GM19397 (cell line): ENCODE measurements around the gene C16orf78.

Experiments used
- ATAC-seq: cut with Tn5 transposase; IDR thresholded peaks from one replicate; pipeline ENCODE4 v1.9.1; 2021; ENCODE audit warnings: mild to moderate bottlenecking, moderate library complexity; ENCODE audit not compliant: unreplicated experiment

C16orf78 gene

GRCh38 chr16:49378816-49379215 lies 5.2 kb downstream of the C16orf78 start:
- ATAC-seq, result no peak

DNA sequence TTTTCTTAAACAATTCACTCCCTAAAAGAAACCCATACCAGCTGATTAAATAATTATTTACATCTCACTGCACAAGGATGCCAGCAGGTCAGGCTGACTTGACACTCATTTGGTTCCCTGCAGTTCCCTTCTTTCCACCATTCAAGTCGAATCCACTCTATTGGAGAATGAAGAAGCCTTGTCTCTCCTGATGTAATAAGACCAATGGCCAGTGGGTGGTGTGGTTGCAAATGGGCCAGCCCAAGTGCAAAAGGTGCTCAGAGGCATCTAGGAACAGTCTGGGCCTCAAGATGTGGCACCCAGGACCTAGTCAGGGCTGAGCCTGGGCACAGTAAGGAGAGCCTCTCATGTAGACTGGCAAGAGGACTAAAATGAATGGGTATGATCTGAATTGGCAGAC lies 9.3 kb downstream of the C16orf78 start:
- no peak for ATAC-seq

GRCh38 chr16:49395021-49395420 lies 21.4 kb downstream of the C16orf78 start:
- ATAC-seq, result no peak

GRCh38 chr16:49396206-49396720 lies 22.7 kb downstream of the C16orf78 start:
- ATAC-seq, result no peak

- no peak for ATAC-seq
These were observed 25.2 kb downstream of the C16orf78 start for GRCh38 chr16:49398761-49399160.

GRCh38 chr16:49399594-49400364 lies 26.2 kb downstream of the C16orf78 start:
- peak; percentile 99 for ATAC-seq

DNA sequence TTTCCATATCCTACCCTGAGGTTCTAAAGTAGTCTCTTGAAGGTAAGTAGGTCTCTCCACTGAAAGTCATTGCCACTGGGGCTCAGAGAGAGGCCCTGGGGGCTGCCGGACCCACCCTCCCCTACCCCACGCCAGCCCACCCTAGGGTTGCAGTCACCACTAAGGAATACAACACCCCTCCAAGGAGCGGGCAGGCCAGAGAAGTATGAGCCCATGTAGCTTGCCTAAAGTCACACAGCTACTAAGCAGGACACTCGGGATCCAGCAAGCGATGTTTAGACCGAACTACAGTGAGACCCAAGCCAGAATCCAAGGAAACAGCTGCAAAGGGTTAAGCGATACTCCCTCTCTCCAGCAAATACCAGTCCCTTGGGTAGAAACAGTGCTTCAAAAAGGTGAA lies 27.0 kb downstream of the C16orf78 start:
- ATAC-seq, result no peak

DNA sequence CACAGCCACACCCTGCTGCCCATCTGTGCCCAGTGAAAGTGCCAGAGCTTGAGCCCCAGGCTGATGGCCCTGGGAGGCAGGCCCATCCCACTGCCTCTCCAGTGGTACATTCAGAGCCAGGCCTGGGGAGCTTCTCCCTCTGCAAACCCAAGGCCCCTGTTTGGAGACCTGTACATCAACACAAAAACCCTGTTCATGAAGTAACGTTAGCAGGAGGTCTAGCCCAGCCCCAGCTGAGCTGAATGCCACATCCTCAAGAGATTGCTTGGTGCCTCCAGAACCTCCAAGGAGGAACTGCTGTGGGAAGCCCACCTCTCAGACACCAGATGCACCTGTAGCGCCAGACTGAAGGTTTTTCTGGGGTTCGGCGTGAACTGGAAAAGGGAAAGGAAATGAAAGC lies 31.5 kb downstream of the C16orf78 start:
- no peak for ATAC-seq

DNA sequence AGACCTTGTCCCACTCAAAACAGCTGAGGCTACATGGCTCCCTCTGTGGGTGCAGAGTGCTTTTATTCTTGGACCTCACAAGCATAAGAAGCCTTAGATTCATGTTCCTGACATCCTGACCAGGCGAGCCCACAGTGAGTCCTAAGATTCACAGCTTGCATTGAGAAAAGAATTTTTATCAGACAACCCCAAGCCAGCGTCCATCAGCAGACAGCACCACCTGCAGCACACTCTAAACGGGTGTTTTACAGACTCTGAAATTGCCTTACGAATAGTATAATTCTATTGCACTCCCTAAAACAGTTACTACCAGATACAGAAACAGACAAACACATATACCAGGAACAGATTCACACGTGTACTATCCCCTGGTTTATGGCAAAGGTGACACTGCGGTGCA lies 31.9 kb downstream of the C16orf78 start:
- ATAC-seq, result no peak

DNA sequence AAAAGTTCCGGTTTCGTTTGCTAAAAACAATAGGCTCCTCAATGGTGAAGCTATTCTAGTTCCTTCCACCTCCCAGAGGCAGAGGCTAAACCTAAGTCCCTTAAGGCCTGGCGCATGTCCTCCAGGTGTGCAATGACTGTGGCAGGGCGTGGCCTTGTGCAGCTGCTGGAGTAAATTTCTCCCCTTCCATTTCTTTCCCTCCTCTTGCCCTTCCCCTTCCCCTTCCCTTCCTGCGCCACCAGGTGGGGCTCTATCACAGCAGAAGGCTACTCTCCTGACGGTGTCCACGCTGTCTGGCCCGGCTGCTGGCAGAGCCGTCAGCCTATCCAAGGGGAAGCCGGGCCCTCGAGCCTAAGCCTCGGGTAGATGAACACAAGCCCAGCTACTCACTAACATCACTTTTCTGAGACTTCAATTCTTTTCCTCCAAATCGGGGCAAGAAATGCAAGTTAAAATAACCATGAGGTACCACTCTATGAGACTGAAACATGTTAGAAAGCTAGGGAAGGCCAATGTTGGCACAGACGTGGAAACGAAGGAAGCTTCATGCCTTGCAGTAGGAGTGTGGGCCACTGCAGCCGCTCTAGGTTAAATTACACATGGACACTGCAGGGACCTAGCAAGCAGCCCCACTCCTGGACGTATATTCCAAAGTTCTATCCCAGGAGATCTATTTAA lies 34.4 kb downstream of the C16orf78 start:
- peak; percentile 86 for ATAC-seq

DNA sequence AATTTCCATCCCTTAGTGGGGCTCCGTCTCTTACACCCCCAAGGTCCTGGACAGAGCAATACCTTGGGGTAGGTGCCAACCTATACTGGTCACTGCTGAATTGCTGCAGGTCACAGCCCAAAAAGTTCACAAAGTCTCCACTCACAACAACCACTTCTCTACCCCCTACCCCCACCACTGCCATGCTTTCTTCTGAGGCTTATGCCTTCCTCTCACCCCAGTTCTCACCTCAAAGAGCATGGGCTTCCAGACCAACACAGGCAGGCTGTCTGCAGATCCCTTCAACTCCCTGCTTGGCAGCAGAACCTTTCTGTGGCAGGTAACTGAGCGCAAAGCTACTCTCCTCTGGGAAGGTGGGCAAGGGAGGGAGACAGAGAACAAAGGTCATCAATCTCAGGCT lies 35.5 kb downstream of the C16orf78 start:
- no peak for ATAC-seq

GRCh38 chr16:49410226-49410625 lies 36.6 kb downstream of the C16orf78 start:
- ATAC-seq, result no peak

DNA sequence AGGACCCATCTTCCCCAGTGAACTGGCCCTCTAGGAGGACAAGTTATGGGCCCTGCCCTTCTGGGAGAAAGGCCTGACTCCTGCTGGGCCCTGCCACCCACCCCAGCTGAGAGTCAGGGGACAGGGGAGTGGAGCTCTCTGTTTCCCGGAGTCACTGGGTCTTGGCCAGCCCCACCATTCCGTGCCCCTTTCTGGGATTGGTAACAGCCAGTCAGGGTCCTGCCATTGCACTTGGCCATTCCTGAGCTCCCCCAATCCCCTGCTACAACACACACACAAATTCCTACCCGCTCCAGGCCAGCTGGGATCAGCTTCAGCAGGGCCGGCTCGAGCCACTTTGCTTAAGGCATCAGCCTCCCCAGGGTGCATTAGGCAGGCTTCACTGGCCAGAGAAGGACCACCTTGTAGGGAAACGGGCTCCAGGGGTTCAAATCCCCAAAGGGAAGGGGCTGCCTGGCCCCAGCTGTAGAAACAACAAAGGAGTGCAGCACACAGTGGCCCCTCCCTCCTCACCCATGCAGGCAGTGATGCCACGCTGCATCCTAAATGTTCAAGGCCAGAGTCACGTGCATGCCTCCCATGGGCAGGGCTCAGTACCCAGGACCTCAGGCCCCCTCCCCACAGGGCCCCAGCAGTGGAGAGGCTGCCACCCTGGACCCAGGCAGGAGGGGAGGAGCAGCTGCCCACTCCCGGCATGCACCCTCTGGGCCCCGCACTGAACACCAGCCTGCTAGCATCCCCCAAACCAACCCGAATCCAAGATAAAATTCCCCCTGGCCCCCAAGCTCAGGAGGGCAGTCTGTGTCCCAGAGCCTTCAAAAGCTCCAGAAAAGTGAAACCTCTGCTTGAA lies 37.7 kb downstream of the C16orf78 start:
- ATAC-seq, result no peak

- ATAC-seq, result no peak
These were observed 41.1 kb downstream of the C16orf78 start for GRCh38 chr16:49414671-49415070.

DNA sequence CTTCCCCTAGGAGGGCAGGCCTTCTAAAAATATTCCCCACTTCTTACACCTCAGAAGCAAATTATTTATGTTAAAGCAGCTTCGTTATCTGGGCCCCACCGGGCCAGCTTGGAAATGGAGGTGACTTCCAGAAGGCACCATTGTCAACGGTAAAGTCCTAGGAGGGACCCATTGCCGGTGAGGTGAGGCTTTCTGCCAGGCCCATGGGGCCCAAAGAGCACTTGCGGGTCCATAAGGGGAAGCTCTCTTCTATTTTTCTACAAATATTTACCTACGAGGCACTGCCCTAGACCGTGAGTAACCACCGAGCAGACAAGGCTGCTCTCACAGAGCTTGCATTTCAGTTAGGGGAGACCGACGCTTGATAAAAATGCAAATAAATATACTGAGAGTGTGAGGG lies 41.5 kb downstream of the C16orf78 start:
- no peak for ATAC-seq

DNA sequence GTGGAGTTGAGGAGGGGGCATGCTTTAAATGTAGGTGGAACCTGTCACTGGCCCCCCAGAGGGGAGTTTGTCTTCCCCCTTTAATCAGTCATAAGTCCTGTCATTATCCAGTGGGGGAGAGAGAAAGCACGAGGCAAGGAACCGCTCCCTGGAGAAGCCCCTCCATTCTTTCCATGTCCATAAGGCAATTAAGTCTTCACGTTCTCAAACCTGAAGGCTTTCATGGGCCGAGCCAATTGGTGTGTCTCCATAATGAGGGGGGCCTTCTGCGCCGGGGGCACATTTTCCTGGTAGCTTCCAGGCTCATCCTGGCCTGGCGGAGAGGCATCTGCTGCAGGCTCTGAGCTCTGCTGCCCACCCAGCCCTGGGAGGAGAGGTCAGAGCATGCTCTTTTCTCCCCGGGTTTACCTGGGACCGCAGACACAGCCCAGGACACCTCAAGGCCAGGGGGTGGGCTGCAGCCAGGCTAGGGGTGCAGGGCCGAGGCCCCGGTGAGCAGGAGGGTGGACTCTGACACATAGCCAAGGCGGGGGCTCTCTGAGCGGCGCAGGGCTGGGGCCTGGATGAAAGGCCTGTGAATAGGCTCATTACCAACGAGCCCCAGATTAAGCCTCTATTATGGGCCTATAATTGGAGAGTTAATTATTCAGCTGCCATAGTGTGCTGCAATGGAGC lies 42.5 kb downstream of the C16orf78 start:
- no peak for ATAC-seq

DNA sequence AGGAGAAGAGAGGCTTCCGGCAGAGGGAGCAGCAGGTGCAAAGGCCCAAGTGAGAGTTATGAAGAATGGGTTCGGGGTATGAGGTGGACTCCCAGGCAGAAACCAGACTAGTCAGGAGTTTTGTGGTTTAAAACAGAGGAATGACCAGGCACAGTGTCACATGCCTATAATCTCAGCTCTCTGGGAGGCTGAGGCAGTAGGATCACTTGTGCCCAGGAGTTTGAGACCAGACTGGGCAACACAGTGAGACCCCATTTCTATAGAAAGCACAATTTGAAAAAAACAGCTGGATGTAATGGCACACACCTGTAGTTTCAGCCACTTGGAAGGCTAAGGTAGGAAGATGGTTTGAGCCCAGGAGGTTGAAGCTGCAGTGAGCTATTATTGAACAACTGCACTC lies 43.8 kb downstream of the C16orf78 start:
- no peak for ATAC-seq

DNA sequence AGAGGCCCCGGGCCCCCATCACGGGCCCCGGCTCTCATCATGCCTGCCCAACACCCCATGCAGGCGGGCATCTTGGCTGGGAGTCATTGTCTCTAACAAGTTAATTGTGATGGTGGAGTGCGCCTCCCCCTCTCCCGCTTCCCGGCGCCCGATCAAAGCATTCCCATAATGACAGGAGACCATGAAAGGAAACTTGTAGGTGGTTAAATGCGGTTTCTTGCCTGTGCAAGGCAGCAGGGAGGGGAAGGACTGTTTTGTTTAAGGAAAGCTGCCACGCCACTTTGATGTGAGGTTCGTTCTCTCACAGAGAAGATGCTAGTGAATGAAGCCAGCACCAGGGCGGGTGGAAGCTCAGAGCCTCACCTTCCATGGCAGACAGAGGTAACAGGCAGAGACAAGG lies 45.4 kb downstream of the C16orf78 start:
- no peak for ATAC-seq

DNA sequence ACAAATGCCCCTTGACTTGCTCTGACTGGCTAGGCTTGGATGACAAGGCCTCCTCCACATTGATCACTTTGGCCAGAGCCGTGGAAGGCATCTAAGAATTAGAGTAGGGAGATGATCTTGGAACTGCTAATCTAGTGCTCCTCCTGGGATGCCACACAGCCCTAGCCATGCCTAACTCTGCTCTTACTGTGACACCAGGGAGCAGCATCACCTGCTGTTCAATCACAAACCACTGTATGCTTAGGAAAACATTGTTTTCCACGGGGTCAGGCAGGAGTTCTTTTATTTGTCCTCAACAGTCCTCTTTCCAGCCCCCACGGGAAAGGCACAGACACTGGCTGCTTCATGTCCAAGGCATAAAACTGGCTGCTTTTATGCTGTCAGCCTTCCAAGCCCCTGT lies 46.3 kb downstream of the C16orf78 start:
- ATAC-seq, result no peak

DNA sequence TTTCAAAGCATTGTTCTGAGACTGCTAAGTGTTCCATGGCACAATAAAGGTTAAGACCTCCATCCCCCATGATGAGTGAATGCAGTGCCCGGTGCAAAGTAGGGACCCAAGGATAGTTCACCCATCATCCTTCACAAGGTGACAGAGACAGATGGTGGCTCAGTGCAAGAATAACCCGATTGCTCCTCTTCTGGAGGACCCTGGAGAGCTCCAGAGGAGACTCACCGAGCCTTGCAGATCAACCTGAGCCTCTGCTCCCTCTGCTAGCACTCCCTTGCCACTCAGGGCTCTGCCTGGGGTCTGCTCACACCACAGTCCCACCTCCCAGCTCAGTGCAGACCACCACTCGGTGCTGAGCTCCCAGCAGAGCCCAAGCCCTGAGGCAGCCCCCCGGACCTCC lies 49.3 kb downstream of the C16orf78 start:
- ATAC-seq, result no peak

GRCh38 chr16:49424961-49425360 lies 51.4 kb downstream of the C16orf78 start:
- ATAC-seq, result no peak
